ENCODE results near the gene MAMLD1. TPM values are rescaled to one million over a fixed set of nuclear protein-coding genes. Genes with fewer than 3 reads are reported as not detected.
A peak's percentile ranks its signal among the peaks of the same experiment; 100 is the strongest.

Gene MAMLD1
- total RNA-seq, 3 donors from 2014 or later (not counting 1 experiment from before 2014, with no cell fraction given), result 0.23 to 1.1 (median 0.45) TPM

GRCh38 chrX:150548251-150548650 lies 185.1 kb downstream of the MAMLD1 start:
- peak overlapping the region; percentile 34 for H3K4me3 ChIP-seq (ENCODE audit: low read length)
- 87% methylated on average over 4 of the region's 4 CpGs for WGBS (ENCODE audit: insufficient coverage)

GRCh38 chrX:150548684-150549083 lies 185.6 kb downstream of the MAMLD1 start:
- Mint-ChIP-seq H3K4me1 (peaks cover 24 to 36% of the 10 kb centered on the region in 2 donors), H3K27ac (peak overlapping the region in 1 of 2 donors; percentile 44), H3K4me3 (peak overlapping the region; percentile 75), H3K9me3 (no peaks in the 10 kb centered on the region), H3K27me3 (ENCODE audit: low read depth in 2 of 2) (peaks cover 0 to 6% of the 10 kb centered on the region in 2 donors), H3K36me3 (no peaks in the 10 kb centered on the region)
- intact Hi-C loops (cut with micrococcal nuclease), result no loop called here
- H3K4me3 ChIP-seq (ENCODE audit: low read length), result no peak overlapping the region
- no peak overlapping the region for H3K27ac ChIP-seq (ENCODE audit: low read length)
- TF ChIP-seq CTCF (IDR thresholded peaks at IDR 0.05), result no peak
- ATAC-seq, result peak; percentile 58 to 70 (median 66)
- WGBS (ENCODE audit: insufficient coverage), result no CpG with 5 or more reads among the region's 2 CpGs
- H3K36me3 ChIP-seq (ENCODE audit: control insufficient read depth, insufficient read depth, low read length), result no peaks in the 10 kb centered on the region
- no peak for DNase-seq
- H3K4me1 ChIP-seq (ENCODE audit: control insufficient read depth, insufficient read depth, low read length), result peaks cover 48% of the 10 kb centered on the region
- H3K27me3 ChIP-seq (ENCODE audit: control insufficient read depth, insufficient read depth, low read length), result no peaks in the 10 kb centered on the region
- no peaks in the 10 kb centered on the region for H3K9me3 ChIP-seq (ENCODE audit: control insufficient read depth, insufficient read depth, low read length)

More at GRCh38 chrX:150548251-150548650, 185.1 kb downstream of the MAMLD1 start:
- peaks cover 0 to 7% of the 10 kb centered on the region in 2 donors for H3K27me3 Mint-ChIP-seq (ENCODE audit: low read depth in 2 of 2)
- ATAC-seq, result no peak
- peaks cover 24 to 41% of the 10 kb centered on the region in 2 donors for H3K4me1 Mint-ChIP-seq
- no peak for DNase-seq
- Histone ChIP-seq H3K36me3 (ENCODE audit: control insufficient read depth, insufficient read depth, low read length) (no peaks in the 10 kb centered on the region), H3K4me1 (ENCODE audit: control insufficient read depth, insufficient read depth, low read length) (peaks cover 53% of the 10 kb centered on the region), H3K27ac (ENCODE audit: low read length) (no peak overlapping the region), H3K9me3 (ENCODE audit: control insufficient read depth, insufficient read depth, low read length) (no peaks in the 10 kb centered on the region), H3K27me3 (ENCODE audit: control insufficient read depth, insufficient read depth, low read length) (no peaks in the 10 kb centered on the region)
- peak overlapping the region in 1 of 2 donors; percentile 83 for H3K27ac Mint-ChIP-seq
- intact Hi-C loops (cut with micrococcal nuclease), result no loop called here
- H3K36me3 Mint-ChIP-seq, result no peaks in the 10 kb centered on the region
- peak overlapping the region; percentile 75 for H3K4me3 Mint-ChIP-seq
- H3K9me3 Mint-ChIP-seq, result no peaks in the 10 kb centered on the region
- TF ChIP-seq CTCF (IDR thresholded peaks at IDR 0.05), result no peak

- Mint-ChIP-seq H3K9me3 (no peaks in the 10 kb centered on the region), H3K36me3 (no peaks in the 10 kb centered on the region), H3K4me1 (peaks cover 16 to 24% of the 10 kb centered on the region in 2 donors), H3K27ac (no peak overlapping the region), H3K27me3 (ENCODE audit: low read depth in 2 of 2) (peaks cover 3 to 10% of the 10 kb centered on the region in 2 donors), H3K4me3 (no peak overlapping the region)
- no peak overlapping the region for H3K4me3 ChIP-seq (ENCODE audit: low read length)
- intact Hi-C loops (cut with micrococcal nuclease), result no loop called here
- DNase-seq (no peak), ATAC-seq (no peak)
- no peaks in the 10 kb centered on the region for H3K36me3 ChIP-seq (ENCODE audit: control insufficient read depth, insufficient read depth, low read length)
- 91% methylated on average over 3 of the region's 3 CpGs for WGBS (ENCODE audit: insufficient coverage)
- H3K27me3 ChIP-seq (ENCODE audit: control insufficient read depth, insufficient read depth, low read length), result no peaks in the 10 kb centered on the region
- peaks cover 27% of the 10 kb centered on the region for H3K4me1 ChIP-seq (ENCODE audit: control insufficient read depth, insufficient read depth, low read length)
- H3K27ac ChIP-seq (ENCODE audit: low read length), result no peak overlapping the region
- no peaks in the 10 kb centered on the region for H3K9me3 ChIP-seq (ENCODE audit: control insufficient read depth, insufficient read depth, low read length)
- TF ChIP-seq CTCF (IDR thresholded peaks at IDR 0.05), result no peak
Measured at GRCh38 chrX:150551963-150552362, 188.8 kb downstream of the MAMLD1 start.

GRCh38 chrX:150558424-150558823 lies 195.3 kb downstream of the MAMLD1 start:
- ATAC-seq, result no peak
- no peak for DNase-seq
- Mint-ChIP-seq H3K4me3 (no peak overlapping the region), H3K36me3 (no peaks in the 10 kb centered on the region), H3K27ac (no peak overlapping the region), H3K9me3 (no peaks in the 10 kb centered on the region), H3K27me3 (ENCODE audit: low read depth in 2 of 2) (peaks cover 13 to 37% of the 10 kb centered on the region in 2 donors), H3K4me1 (no peaks in the 10 kb centered on the region)
- no peak overlapping the region for H3K4me3 ChIP-seq (ENCODE audit: low read length)
- WGBS (ENCODE audit: insufficient coverage), result 87% methylated on average over 3 of the region's 7 CpGs
- intact Hi-C loops (cut with micrococcal nuclease), result no loop called here
- H3K4me1 ChIP-seq (ENCODE audit: control insufficient read depth, insufficient read depth, low read length), result no peaks in the 10 kb centered on the region
- TF ChIP-seq CTCF (IDR thresholded peaks at IDR 0.05), result no peak
- no peaks in the 10 kb centered on the region for H3K36me3 ChIP-seq (ENCODE audit: control insufficient read depth, insufficient read depth, low read length)
- H3K27me3 ChIP-seq (ENCODE audit: control insufficient read depth, insufficient read depth, low read length), result no peaks in the 10 kb centered on the region
- H3K9me3 ChIP-seq (ENCODE audit: control insufficient read depth, insufficient read depth, low read length), result no peaks in the 10 kb centered on the region
- no peak overlapping the region for H3K27ac ChIP-seq (ENCODE audit: low read length)

All from natural killer cell (primary cell).